Calu3 (cell line): ENCODE results near the gene TSPAN4. TPM values are rescaled to one million over a fixed set of nuclear protein-coding genes. Genes with fewer than 3 reads are reported as not detected.

Source experiments
- BruUV-seq: library from RNA; stranded (reverse); fragments of 400-500 nt; replicated peaks from 2 replicates; lab custom pipeline; 2021; lab: Mats Ljungman, UMichigan
- CTCF ChIA-PET: fragments of 300-600 bp; sonication (Branson Sonifier 250); formaldehyde crosslinking; loops from one replicate; lab custom pipeline; 2022; ENCODE audit warnings: antibody characterized with exemption; lab: Charles Lee
- DNase-seq: peaks from one replicate; pipeline ENCODE4 v3.0.0; 2022
- H3K27ac Mint-ChIP-seq: one replicate; pipeline ENCODE4 v1.8.0; 2022; ENCODE audit warnings: mixed read lengths; ENCODE audit not compliant: unreplicated experiment
- H3K27me3 Mint-ChIP-seq: one replicate; pipeline ENCODE4 v1.8.0; 2022; ENCODE audit warnings: mixed read lengths; ENCODE audit not compliant: unreplicated experiment
- H3K36me3 Mint-ChIP-seq: one replicate; pipeline ENCODE4 v1.8.0; 2022; ENCODE audit warnings: mild to moderate bottlenecking, moderate library complexity, mixed read lengths; ENCODE audit not compliant: insufficient read depth, unreplicated experiment
- H3K4me1 Mint-ChIP-seq: one replicate; pipeline ENCODE4 v1.8.0; 2022; ENCODE audit warnings: mild to moderate bottlenecking, low read depth, mixed read lengths; ENCODE audit not compliant: unreplicated experiment
- H3K4me3 Mint-ChIP-seq: one replicate; pipeline ENCODE4 v1.8.0; 2022; ENCODE audit warnings: mild to moderate bottlenecking, low read depth, moderate library complexity, mixed read lengths; ENCODE audit not compliant: unreplicated experiment
- H3K9me3 Mint-ChIP-seq: one replicate; pipeline ENCODE4 v1.8.0; 2022; ENCODE audit warnings: low read depth, mixed read lengths; ENCODE audit not compliant: unreplicated experiment
- CTCF ChIP-seq: fragments of 200-600 bp; IDR thresholded peaks from one replicate; pipeline ENCODE4 v1.8.0; 2022; ENCODE audit warnings: antibody characterized with exemption; ENCODE audit not compliant: unreplicated experiment
- intact Hi-C: fragments of 100-400 bp; cut with micrococcal nuclease; formaldehyde crosslinking; loops from one replicate; pipeline ENCODE4 v1.10.0; 2022; ENCODE audit not compliant: unreplicated experiment
- total RNA-seq: library from RNA; stranded (reverse); gene quantifications from 2 replicates; pipeline ENCODE4 v1.2.3, GENCODE V29; 2022

The TSPAN4 gene
- total RNA-seq, 1 experiment from 2014 or later: 36.3 TPM

GRCh38 chr11:859394-860131, 16.9 kb downstream of the TSPAN4 start:
- CTCF ChIA-PET: interaction anchor here (0.6 to 1.6 kb wide), 7 partner anchors 11 to 496 kb away, joined by 3 to 20 read pairs (median 3); no protein-coding TSS in a partner anchor
- Mint-ChIP-seq H3K4me1 (peaks cover 9% of the 10 kb centered on the region), H3K9me3 (no peaks in the 10 kb centered on the region), H3K4me3 (peak overlapping the region; percentile 72), H3K27me3 (peaks cover 15% of the 10 kb centered on the region), H3K27ac (peak overlapping the region; percentile 74), H3K36me3 (peaks cover 70% of the 10 kb centered on the region)
- peak; percentile 91 for DNase-seq
- intact Hi-C loops: loop anchor here (10.0 kb wide), 1 partner anchor 195 kb away; no protein-coding TSS in a partner anchor
- BruUV-seq: no TSS peak
- no peak for TF ChIP-seq CTCF

GRCh38 chr11:860234-861104, 17.8 kb downstream of the TSPAN4 start:
- Mint-ChIP-seq H3K4me1 (peaks cover 9% of the 10 kb centered on the region), H3K27me3 (peaks cover 15% of the 10 kb centered on the region)
- intact Hi-C loops: no loop called here

GRCh38 chr11:861105-861479, 18.4 kb downstream of the TSPAN4 start:
- CTCF ChIA-PET: interaction anchor here (0.6 to 1.6 kb wide), 2 partner anchors 13 to 112 kb away, joined by 3 read pairs; no protein-coding TSS in a partner anchor
- no peak for TF ChIP-seq CTCF
- no peak overlapping the region for H3K4me3 Mint-ChIP-seq
- peaks cover 9% of the 10 kb centered on the region for H3K4me1 Mint-ChIP-seq
- H3K27me3 Mint-ChIP-seq: peaks cover 15% of the 10 kb centered on the region
- H3K36me3 Mint-ChIP-seq: peaks cover 82% of the 10 kb centered on the region
- no peak for DNase-seq
- intact Hi-C loops: no loop called here
- H3K9me3 Mint-ChIP-seq: no peaks in the 10 kb centered on the region
- no peak overlapping the region for H3K27ac Mint-ChIP-seq
- no TSS peak for BruUV-seq

More at GRCh38 chr11:860234-861104, 17.8 kb downstream of the TSPAN4 start:
- Mint-ChIP-seq H3K27ac (peak overlapping the region; percentile 74), H3K9me3 (no peaks in the 10 kb centered on the region), H3K36me3 (peaks cover 79% of the 10 kb centered on the region), H3K4me3 (peak overlapping the region; percentile 72)
- no TSS peak for BruUV-seq
- TF ChIP-seq CTCF: no peak
- no peak for DNase-seq
- CTCF ChIA-PET: interaction anchor here (0.8 to 1.6 kb wide), 4 partner anchors 12 to 191 kb away, joined by 3 to 20 read pairs (median 3); no protein-coding TSS in a partner anchor

- no peaks in the 10 kb centered on the region for H3K9me3 Mint-ChIP-seq
- H3K4me3 Mint-ChIP-seq: no peak overlapping the region
- CTCF ChIA-PET: no interaction called here
- peak; percentile 52 for DNase-seq
- intact Hi-C loops: no loop called here
- peak overlapping the region; percentile 86 for H3K27ac Mint-ChIP-seq
- H3K4me1 Mint-ChIP-seq: peaks cover 9% of the 10 kb centered on the region
- H3K27me3 Mint-ChIP-seq: peaks cover 15% of the 10 kb centered on the region
- no TSS peak for BruUV-seq
- TF ChIP-seq CTCF: no peak
- peaks cover 83% of the 10 kb centered on the region for H3K36me3 Mint-ChIP-seq
These were observed 19.5 kb downstream of the TSPAN4 start for GRCh38 chr11:862081-862661.
